Stimulated activated CD4-positive, alpha-beta T cell treated with anti-CD3 and anti-CD28 coated beads, Interleukin-15, amount 100 ng/mL, for 24 hours (primary cell): ENCODE measurements around the gene MIPEP.
A peak's percentile ranks its signal among the peaks of the same experiment; 100 is the strongest.
"Not testable (repeated sequence)": the region's sequence is repeated elsewhere in the genome, so short reads cannot be mapped to it uniquely, and the experiment has no call there.

Experiments
- DNase-seq: peaks from one replicate; pipeline ENCODE4 v3.0.0-alpha.2; 2020

MIPEP gene

DNA sequence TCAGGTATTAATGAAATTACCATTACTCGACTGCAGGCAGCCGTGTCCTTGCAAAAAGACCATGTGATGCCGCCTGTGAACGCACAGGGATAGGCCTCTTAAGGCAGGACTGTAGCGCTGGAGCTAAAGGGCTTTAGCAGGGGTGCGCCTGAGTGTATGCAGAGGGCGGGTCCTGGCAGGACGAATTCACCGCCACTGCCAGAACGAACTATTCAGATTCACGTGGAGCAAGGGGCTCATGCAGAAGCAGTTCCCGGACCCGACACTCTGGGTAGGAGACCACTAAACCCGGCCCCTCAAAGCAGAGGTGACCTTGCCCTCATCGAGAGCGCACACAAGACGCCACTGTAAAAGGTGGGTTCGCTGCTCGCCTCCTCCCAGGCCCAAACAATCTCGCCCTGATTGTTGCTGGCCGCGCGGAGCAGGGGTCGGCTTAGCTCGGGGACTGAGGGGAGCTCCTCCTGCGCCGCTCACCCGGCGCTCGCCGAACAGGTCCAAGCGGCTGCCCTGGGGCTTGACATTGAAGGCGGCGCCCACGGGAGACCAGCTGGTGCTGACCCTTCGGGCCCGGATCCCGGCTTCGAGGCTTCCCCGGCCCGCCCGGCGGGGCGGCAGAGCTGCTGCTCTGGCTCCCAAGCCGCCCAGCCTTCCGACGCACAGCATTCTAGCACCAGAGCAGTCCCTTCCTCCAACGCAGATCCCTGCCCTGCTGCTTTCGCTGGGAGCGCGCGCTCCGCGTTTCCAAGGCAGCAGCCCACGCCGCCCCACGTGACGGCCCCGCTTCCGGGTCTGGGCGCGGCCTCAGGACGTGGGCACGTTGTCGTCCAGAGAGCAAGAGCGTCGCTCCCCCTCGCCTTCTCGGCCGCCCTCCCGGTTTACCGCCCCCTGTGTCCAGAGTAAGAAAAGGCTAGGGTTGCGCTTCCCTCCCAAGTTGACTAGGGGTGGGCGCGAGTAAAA is at the start of gene MIPEP:
MIPEP (minus strand) TSS at position 743 of the 957 bp plus-strand sequence; CDS start at position 663, 80 bp downstream.
- peak; percentile 95 for DNase-seq

DNA sequence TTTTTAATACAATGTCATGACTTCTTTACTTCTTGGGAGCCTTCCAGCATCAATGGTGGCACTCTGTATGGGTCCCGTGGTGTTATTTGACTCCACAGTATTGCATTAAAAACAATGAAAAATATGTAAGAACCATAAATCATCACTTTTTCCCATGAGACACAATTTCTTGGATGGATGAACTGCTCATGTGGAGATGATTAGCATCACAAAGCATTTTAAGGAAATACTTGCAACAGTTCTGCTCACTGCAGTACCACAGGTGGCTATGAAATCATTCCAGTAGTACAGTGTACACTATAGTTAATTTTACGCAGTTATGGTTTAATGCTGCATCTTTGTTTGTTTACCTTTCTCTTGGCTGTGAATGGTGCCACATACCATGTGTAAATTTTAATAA is 45.3 kb upstream of the MIPEP start:
- DNase-seq = no peak

DNA sequence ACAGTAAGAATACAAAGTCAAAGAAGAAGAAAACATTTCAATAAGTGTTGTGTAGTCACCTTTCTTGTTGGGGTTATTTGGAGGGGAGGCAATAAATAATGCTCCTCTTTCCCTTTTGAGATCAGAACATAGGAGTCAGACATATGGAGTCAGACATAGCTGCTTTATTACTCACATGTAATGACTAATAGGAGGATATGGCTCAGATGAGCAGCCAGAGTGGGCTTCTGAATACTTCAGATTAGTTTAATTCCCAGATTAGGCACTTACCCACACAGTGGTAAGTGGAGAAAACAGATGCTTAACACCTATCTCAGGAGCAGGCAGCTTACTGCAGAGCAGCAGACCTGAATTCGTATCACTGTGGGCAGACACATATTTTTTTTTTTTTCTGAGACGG is 39.8 kb upstream of the MIPEP start:
- DNase-seq = no peak

DNA sequence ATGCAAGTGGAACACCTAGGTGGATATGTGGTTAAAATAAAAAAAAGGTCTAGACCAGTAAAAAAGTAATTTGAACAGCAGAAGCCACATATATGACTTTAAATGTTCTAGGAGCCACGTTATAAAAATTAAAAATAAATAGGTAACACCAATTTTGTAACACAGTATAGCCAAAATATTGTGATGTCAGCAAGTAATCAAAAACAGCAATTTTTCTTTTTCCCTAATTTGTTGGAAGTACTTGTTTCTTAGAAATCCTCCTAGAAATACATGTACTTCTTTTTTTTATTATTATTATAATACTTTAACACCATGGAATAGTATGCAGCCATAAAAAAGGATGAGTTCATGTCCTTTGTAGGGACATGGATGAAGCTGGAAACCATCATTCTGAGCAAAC is 33.8 kb upstream of the MIPEP start:
- no peak for DNase-seq

DNA sequence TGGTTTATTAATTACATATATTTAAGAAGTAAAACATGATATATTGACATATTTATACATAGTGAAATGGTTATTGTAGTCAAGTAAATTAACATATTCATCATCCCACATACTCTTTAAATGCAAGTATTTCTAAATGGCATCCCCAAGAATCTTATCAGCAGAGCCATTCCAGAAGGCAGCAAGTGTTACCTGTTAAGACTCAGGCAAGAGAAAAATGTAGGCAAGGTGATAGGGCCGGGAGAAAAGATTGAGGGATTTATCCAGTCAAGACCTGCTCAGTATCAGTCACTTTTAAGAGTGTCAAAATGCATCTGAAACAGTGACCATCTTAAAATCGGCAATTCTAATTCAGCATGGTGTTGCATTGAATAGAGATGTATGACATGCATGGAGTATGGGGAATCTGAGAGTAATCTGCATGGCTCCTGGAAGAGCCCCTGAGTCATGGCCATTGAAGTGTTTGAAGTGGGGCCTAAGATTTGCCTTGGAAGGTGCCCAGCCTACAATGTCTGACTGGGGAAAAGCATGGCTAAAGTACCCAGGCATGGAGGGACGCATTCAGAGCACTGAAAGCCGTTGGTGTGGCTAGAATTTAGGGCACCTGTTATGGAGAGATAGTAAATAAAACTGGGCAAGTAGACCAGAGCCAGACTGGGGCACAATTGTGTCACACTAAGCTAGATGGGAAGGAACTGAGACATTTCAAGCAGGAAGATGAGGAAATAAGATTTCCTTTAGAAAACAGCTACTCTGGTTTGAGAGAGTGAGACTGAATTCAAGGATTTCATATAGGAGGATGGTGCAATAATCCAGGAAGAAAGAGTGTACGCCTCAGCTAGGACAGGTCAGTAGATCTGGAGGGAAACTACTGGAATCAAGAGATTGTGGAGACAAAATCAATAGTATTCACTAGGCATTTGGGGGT is 33.1 kb upstream of the MIPEP start:
- DNase-seq = no peak

DNA sequence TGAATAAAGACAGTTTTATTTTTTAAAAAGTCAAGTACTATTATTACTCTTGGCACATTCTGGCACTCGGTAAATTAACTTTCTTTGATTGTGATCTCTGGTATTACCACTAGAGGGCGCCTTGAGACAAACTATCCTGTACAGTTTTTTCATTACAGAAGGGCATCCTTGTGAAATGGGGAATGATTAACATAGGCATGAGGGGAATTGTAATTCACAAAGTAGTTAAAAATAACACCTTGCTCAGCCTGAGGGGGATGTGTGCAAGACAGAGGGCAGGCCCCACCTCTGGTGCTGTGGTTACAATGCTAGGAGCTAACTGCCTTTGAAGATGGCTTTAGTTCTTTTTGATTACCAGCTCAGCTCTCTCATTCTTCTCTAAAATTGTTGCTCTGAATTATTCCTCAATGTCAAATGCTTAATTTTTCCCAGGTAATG is 32.3 kb upstream of the MIPEP start:
- no peak for DNase-seq

DNA sequence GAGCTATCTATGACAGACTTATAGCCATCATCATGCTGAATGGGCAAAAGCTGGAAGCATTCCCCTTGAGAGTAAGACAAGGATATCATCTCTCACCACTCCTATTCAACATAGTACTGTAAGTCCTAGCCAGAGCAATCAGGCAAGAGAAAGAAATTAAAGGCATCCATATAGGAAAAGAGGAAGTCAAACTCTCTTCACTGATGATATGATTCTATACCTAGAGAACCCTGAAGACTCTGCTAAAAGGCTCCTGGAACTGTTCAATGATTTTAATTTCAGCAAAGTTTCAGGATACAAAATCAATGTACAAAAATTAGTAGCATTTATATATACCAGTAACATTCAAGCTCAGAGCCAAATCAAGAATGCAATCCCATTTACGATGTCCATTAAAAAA is 29.8 kb upstream of the MIPEP start:
- no peak for DNase-seq

DNA sequence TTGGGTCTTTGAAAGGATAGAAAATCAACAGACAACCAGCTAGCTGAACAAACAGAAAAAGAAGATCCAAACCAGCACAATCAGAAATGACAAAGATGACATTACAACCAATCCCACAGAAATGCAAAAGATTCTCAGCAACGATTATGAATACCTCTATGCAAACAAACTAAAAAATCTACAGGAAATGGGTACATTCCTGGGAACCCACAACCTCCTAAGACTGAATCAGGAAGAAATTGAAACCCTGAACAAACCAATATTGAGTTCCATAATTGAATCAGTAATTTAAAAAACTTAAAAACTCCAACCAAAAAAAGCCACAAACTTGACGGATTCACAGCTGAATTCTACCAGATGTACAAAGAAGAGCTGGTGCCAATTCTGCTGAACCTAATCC is 29.0 kb upstream of the MIPEP start:
- no peak for DNase-seq

DNA sequence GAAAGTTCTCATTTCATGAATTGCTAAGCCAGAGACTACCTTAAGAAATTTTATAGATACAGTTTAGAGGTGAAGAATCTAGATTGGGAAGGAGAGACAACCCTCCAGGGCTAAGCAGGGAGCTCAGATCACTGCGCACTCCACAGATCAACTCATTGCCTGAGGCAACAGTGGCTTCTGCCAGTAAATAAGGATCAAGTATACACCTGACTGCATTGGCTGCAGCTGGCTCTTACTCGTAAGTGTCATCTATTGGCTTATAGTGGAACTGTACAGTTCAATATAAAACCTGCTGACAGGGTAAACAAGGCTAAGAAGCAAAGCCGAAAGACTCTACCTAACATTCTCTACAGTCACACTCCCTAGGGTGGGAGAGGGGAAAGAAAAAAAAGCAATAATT is 26.1 kb upstream of the MIPEP start:
- DNase-seq = no peak

DNA sequence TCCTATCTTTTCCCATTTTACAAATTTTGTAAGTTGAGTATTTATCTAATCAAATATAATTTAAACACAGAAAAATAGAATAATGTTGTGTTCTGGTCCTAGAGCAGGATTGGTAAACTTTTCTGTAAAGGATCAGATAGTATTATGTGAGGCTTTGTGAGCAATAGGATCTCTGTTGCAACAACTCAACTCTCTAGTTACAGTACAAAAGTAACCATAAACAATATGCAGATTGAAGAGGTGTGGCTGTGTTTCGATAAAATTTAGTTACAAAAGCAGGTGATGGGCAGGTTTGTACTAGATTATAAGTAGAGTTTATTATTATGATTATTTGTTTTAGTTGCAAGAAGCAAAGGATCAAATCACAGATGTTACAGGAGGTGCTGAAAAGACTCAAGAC is 23.3 kb upstream of the MIPEP start:
- DNase-seq = no peak

DNA sequence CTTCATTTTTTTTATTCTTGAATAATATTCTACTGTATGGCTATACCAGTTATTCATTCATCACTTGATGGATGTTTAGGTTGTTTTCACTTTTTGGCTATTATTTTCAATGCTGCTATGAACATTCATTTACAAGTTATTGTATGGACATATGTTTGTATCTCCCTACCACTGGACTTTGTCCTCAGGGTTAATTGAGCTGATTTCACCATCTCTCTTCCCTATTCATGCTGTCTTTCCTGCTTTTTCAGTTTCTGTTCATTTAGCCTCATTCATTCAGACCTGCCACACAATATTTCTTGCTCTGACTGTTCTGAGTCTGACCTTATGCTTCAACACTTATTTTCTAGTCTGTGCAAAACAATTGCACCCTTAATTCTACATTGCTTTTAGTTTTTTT is 20.4 kb upstream of the MIPEP start:
- DNase-seq = no peak

DNA sequence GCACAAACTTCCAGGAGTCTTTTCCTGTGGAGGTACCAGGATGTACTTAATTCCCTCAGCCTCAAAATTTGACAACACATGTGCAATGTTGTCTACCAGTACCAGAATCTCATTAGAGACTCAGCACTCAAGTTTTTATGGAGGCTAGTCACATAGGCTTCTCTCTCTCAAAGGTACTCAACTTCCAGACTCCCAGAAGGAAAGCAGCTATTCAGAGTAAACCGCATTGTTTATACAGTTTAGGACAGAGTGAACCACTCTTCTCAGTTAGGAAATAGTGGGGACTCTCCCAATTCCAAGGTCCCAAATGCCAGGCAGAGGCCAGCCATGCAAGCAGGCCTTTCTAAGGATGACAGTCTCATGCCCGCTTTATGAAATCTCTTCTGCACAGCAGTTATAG is 16.6 kb upstream of the MIPEP start:
- no peak for DNase-seq

DNA sequence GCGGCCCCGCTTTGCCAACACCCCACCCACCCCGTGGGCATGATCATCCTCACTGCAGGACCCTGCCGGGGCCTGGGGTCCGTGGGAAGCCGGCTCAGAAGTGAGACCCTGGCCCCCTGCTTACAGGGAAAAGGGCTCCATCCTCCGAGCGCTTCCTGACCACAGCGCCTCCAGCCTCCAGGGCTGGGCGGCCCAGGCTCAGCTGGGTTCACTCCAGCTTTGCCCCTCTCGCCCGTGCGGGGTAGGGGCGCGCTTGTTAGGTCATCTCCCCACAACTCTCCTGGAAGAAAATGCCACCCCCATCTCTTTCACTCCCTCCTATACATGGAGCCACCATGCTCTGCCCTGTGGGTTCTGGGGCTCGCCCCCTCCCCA is 14.7 kb upstream of the MIPEP start:
- no peak for DNase-seq

DNA sequence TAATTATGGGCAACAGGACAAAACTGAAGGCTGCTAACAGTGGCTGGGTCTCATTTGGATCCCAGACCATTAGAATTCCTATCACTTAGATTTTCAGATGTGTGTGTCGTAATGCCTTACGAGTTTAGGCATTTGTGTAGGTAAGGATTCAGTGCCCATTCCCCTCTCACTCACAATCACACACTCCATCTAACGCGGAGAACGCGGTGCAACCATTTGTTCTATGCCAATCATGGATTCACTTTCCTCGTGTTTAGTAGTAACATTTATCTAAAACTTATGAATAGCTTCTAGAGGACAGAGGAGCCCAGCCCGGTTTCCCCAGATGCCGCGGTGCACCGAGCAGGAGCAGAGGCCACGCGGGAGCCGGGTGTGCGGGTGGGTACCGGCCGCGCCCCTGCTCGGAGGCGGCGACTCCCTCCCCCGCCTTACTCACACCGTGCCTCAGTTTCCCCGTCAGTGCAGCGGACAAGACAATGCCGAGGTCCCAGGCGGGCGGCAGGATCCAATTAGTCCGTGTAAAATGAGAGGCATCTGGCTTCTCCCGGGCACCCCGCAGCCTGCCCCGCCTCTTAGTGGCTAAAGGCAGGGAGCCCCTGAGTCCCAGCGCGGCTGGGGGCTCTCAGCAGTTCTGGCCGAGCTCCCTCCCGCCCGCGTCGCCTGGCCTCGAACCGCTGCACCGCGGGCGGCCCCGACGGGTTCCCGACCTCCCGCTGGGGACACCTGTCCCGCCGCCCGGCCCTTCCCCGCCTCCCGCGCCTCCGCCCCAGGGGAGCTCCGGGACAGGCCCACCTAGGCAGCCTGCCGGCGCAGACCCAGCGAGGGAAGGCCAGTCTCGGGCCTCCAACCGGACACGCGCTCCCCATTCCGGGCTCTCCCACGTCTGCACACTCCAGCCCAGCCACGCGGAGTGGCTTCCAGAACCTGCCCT is 14.0 kb upstream of the MIPEP start:
- DNase-seq = no peak

DNA sequence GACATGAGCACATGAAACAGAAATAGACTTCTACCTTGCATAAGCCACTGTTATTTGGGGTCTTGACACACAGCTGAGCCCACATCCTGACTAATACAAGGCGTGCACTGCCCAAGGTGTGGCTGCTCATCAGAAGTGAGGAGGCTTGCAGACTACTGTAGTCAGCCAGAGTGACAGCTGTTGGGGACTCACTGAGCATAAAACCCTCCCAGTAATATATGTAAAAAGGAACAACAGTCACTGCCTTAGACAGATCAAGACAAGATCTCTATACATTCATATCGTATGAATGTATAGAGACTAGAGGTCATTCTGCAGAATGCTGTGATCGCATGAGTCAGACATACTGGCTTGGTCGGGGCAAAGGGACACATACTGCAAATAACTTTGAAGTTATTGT is 12.2 kb upstream of the MIPEP start:
- no peak for DNase-seq

DNA sequence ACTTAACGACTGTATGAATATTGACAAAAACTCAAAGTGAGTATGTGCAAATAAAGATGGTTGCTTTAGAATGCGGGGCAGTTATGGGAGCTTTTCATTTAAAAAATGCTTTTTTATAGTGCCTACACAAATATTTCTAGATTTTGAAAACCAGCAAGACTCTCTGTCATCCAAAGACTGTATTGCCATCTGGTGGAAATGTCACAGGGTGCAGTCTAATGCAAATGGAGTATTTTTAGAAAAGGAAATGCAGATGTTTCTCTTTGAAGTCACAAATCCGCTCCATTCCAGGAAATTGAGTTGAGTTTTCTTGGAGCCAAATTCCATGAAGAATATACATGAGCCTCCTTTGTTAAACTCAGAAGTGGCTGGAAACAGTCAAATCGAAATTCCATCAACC is 10.4 kb upstream of the MIPEP start:
- DNase-seq = peak; percentile 42

DNA sequence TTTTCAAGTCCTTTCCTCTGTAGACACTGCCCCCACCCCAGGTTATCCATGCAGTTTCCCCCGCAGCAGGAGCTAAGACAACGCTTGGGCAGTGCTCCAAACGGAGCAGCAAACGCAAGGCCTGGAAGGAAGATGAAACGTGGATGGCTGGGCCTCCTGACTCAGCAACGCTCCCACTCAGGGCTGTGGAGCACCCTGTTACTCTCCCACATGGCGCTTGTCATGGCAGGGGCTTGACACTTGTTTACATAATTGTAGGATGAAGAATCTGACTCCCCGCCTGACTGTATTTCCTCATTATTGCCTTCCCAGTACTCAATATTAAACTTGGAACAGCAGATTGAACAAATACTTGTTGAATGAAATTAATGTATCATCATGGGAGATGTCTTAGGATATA is 8.9 kb upstream of the MIPEP start:
- no peak for DNase-seq

DNA sequence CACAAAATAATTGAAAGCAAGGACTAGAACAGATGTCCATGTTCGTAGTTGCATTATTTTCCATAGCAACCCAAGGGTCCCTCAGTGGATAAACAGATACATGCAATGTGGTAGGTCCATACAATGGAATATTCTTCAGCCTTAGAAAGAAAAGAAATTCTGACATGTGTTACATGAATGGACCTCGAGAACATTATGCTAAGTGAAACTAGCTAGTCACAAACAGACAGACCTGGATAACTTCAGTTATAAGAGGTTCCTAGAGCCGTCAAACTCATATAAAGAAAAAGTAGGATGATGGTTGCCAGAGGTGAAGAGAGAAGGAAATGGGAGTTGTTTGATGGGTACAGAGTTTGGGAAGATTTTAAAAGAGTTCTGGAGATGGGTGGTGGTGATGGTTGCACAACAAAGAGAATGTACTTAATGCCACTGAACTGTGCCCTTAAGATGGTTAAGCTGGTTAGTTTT is 8.3 kb upstream of the MIPEP start, which contains the start of gene C1QTNF9B:
C1QTNF9B (minus strand) TSS at position 51 of the 468 bp plus-strand sequence.
- DNase-seq = not testable (repeated sequence)

DNA sequence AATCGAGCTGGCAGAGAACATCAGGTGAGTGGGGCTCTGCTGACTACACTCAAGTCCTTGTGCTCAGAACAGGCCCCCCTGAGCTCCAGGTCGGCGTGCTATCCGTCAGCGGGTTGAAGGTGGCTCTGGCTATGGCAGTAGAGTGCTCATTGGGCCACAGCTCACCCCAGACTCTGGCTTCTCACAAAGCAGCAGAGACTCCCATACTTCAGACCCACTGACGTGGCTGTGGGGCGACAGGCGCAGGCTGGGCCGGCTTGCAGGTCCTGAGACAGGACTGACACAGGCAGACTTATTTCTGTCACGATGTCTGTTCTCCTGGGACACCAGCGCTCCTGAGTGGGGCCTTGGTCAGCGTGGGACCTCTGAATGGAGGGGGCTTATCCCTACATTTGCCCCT is 5.5 kb upstream of the MIPEP start:
- DNase-seq = not testable (repeated sequence)

DNA sequence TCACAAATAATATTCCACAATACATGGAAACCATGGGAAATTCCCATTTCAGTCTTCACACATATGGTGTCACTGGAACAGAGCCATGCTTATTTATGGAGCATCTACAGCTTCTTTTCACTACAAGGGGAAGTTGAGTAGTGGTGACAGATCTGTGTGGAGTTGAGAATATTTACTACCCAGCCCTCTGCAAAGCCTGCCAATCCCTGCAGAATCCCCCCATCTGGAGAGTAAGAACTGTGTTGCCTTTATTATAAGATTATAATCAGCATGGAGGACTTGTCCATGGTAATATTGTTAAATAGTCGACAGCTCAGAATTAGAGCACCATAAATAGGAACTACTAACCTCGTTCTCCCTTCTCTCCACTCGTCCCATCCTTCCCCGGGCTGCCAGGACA is 4.6 kb upstream of the MIPEP start:
- DNase-seq = not testable (repeated sequence)

DNA sequence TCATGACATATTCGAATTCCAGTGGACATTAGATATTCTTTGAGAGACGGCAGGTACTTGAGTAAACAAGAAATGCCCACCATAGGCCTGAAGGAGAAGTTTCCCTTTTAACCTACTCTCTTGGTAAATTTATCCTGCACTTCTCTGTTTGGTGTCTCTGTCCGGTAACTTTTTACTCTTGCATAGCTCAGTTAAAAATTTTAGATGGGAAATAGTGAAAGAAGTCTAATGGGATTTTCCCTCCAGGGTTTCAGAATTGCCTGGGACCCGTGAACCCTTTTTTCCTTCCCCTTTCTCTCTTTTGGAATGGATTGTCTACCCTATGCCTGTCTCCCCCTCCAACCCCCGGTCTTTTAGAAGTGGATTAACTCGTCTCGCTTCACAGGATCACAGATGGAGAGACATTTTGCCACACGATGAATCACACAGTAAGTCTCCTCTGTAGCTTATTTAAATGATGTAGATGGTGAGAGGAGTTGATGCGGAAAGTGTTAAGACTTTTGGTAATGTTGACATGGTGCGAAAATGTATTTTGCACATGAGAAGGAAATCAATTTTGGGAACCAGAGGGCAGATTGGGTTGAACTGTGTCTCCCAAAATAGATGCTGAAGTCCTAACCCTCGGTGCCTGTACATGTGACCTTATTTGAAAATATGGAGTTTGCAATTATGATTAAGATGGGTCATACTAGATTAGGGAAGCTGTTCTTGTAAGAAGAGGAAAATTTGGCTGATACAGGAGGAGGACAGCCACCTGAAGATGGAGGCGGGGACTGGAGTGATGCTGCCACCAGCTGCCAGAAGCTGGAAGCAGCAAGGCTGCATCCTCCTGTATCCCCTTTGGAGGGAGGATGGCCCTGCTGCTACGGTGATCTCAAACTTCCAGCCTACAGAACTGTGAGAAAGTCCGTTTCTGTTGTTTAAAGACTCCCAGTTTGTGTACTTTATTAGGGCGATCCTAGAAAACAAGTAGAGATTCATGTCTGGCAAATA is 711 bp upstream of the MIPEP start:
- no peak for DNase-seq
